HEK293 (cell line): ENCODE data around the gene FGD5.
A peak's percentile ranks its signal among the peaks of the same experiment; 100 is the strongest.

ENCODE experiments used
- CTCF ChIA-PET: fragments of 350-600 bp; formaldehyde crosslinking; extraction: SDS; loops from one replicate; lab custom pipeline; 2021; ENCODE audit warnings: antibody characterized with exemption; lab: Yijun Ruan, JAX
- POLR2A ChIA-PET: fragments of 300-600 bp; formaldehyde crosslinking; extraction: SDS; loops from one replicate; lab custom pipeline; 2020; ENCODE audit warnings: antibody characterized with exemption, inconsistent platforms; lab: Yijun Ruan, JAX
- H3K27ac ChIP-seq: fragments of 200-500 bp; sonication (Bioruptor generic); 2 replicates; pipeline ENCODE4 v1.5.1; 2014; ENCODE audit warnings: low read depth, low read length, control low read depth, inconsistent platforms; ENCODE audit errors: extremely low read depth
- H3K36me3 ChIP-seq, 2 experiments: fragments of 200-500 bp in 1 of 2; sonication (Bioruptor generic) in 1 of 2; 1 replicate in 1 of 2; 2 replicates in 1 of 2; pipeline ENCODE4 v1.5.1; 2014 to 2017; ENCODE audit warnings: inconsistent platforms in 2 of 2, low read length in 2 of 2; ENCODE audit not compliant: control insufficient read depth in 2 of 2, insufficient read depth in 1 of 2
- H3K4me1 ChIP-seq: fragments of 200-500 bp; sonication (Bioruptor generic); 2 replicates; pipeline ENCODE4 v1.5.1; 2014; ENCODE audit warnings: mild to moderate bottlenecking, low read length, inconsistent platforms; ENCODE audit not compliant: control insufficient read depth, insufficient read depth
- H3K4me3 ChIP-seq: 2 replicates; pipeline ENCODE4 v1.5.1; 2011; ENCODE audit warnings: low read depth, mild to moderate bottlenecking, control low read depth, low read length, moderate library complexity
- H3K9me3 ChIP-seq: fragments of 200-500 bp; sonication (Bioruptor generic); 2 replicates; pipeline ENCODE4 v1.5.1; 2014; ENCODE audit warnings: low read depth, low read length, inconsistent platforms; ENCODE audit not compliant: control insufficient read depth, insufficient read depth
- HOXA7 ChIP-seq: sonication (generic); formaldehyde crosslinking; IDR thresholded peaks from 2 replicates; pipeline ENCODE4 v1.8.1; 2022; ENCODE audit warnings: missing genetic modification reagents, borderline replicate concordance
- OSR2 ChIP-seq: fragments of 450-650 bp; formaldehyde crosslinking; IDR thresholded peaks from 2 replicates; pipeline ENCODE4 v1.5.1; 2016; ENCODE audit warnings: missing biosample characterization, missing genetic modification characterization
- PRDM1 ChIP-seq: fragments of 450-650 bp; formaldehyde crosslinking; IDR thresholded peaks from 2 replicates; pipeline ENCODE4; 2016; ENCODE audit warnings: missing biosample characterization, missing genetic modification characterization
- SCRT2 ChIP-seq: fragments of 450-650 bp; formaldehyde crosslinking; IDR thresholded peaks from 2 replicates; pipeline ENCODE4 v1.5.1; 2016; ENCODE audit warnings: missing biosample characterization, missing genetic modification characterization
- TRIM28 ChIP-seq: IDR thresholded peaks from 2 replicates; pipeline ENCODE4 v1.6.1; 2011; ENCODE audit warnings: low read length, control low read depth, borderline replicate concordance
- ZBTB21 ChIP-seq: fragments of 450-650 bp; formaldehyde crosslinking; IDR thresholded peaks from 2 replicates; pipeline ENCODE4 v1.5.1; 2017; ENCODE audit warnings: missing biosample characterization, missing genetic modification characterization
- ZBTB48 ChIP-seq: fragments of 450-650 bp; formaldehyde crosslinking; IDR thresholded peaks from 2 replicates; pipeline ENCODE4 v1.5.1; 2016; ENCODE audit warnings: missing biosample characterization, missing genetic modification characterization
- ZNF221 ChIP-seq: fragments of 450-650 bp; formaldehyde crosslinking; IDR thresholded peaks from 2 replicates; pipeline ENCODE4 v1.5.1; 2017; ENCODE audit warnings: missing biosample characterization, missing genetic modification characterization, borderline replicate concordance
- ZNF366 ChIP-seq: fragments of 450-650 bp; formaldehyde crosslinking; conservative IDR thresholded peaks from 2 replicates; pipeline ENCODE4 v1.5.1; 2016; ENCODE audit warnings: missing biosample characterization, missing genetic modification characterization
- ZNF529 ChIP-seq: fragments of 450-650 bp; formaldehyde crosslinking; IDR thresholded peaks from 2 replicates; pipeline ENCODE4 v1.5.1; 2017; ENCODE audit warnings: missing genetic modification characterization, missing biosample characterization; ENCODE audit not compliant: insufficient replicate concordance
- ZNF610 ChIP-seq: fragments of 450-650 bp; formaldehyde crosslinking; IDR thresholded peaks from 2 replicates; pipeline ENCODE4 v1.5.1; 2016; ENCODE audit warnings: missing biosample characterization, missing genetic modification characterization, borderline replicate concordance
- ZNF623 ChIP-seq: fragments of 450-650 bp; formaldehyde crosslinking; IDR thresholded peaks from 2 replicates; pipeline ENCODE4 v1.5.1; 2016; ENCODE audit warnings: missing biosample characterization, missing genetic modification characterization
- ZNF658 ChIP-seq: fragments of 450-650 bp; formaldehyde crosslinking; IDR thresholded peaks from 2 replicates; pipeline ENCODE4; 2016; ENCODE audit warnings: missing biosample characterization, missing genetic modification characterization
- ZNF747 ChIP-seq: fragments of 450-650 bp; formaldehyde crosslinking; IDR thresholded peaks from 2 replicates; pipeline ENCODE4 v1.5.1; 2016; ENCODE audit warnings: missing biosample characterization, missing genetic modification characterization
- ZNF837 ChIP-seq: fragments of 450-650 bp; formaldehyde crosslinking; IDR thresholded peaks from 2 replicates; pipeline ENCODE4 v1.5.1; 2016; ENCODE audit warnings: missing biosample characterization, missing genetic modification characterization
- TF ChIP-seq, protein P1 (sequence below): fragments of 450-650 bp; formaldehyde crosslinking; IDR thresholded peaks from 2 replicates; pipeline ENCODE4 v1.5.1; 2017; ENCODE audit warnings: missing biosample characterization, missing genetic modification characterization
- TF ChIP-seq, protein P2 (sequence below): fragments of 450-650 bp; IDR thresholded peaks from 2 replicates; pipeline ENCODE4 v1.5.1; 2018; ENCODE audit warnings: missing biosample characterization, mild to moderate bottlenecking, missing genetic modification characterization

Gene FGD5

DNA sequence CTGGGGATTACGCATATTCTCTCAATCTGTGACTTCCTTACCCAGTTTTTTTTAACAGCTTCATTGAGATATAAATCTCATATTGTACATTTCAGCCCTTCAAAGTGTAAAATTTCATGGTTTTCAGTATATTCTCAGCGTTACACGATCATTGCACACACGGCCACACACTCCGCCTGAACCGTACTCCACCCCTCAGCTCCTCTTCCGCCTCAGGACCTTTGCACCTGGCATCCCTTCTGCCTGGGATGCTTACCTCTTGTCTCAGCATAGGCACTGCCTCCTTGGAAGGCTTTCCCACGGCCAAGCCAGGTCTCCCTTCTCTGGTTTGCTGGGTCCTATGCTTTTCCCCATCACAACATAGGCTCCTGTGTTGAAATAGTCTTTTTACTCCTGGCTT lies 71.2 kb downstream of the FGD5 start:
- Histone ChIP-seq H3K36me3 (no peaks in the 10 kb centered on the region), H3K27ac (no peak overlapping the region)
- no peak for TF ChIP-seq ZBTB48
- TF ChIP-seq OSR2 (tag by site-specific recombination) = no peak
- peak; percentile 70 for TF ChIP-seq ZNF623
- TF ChIP-seq, all 188 proteins: peak for 1
- POLR2A ChIA-PET = no interaction called here
- no peaks in the 10 kb centered on the region for H3K9me3 ChIP-seq
- no peaks in the 10 kb centered on the region for H3K4me1 ChIP-seq
- H3K4me3 ChIP-seq = no peak overlapping the region
- CTCF ChIA-PET = interaction anchor here (0.6 kb wide), 1 partner anchor 9 kb away, joined by 4 read pairs; no protein-coding TSS in a partner anchor

DNA sequence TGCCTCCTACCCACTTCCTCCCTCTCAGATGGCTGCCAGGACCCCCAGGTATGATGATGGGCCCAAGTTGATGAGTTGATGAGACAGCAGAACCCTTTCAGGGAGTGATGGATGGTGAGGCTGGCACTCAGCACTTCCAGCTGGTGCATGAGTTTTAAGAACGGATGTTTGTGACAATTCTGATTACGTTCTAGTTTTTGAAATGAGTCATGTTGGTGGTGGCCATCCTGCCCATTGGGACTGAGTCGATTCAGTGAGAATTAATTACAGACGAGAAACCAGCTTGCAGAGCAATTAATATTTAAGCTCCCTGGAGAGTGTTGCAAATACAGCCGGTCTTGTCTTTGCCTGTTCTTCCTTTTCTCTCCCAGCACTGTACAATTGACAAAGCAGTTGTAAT lies 71.7 kb downstream of the FGD5 start:
- TF ChIP-seq ZNF658 (tag by site-specific recombination) (no peak), ZNF837 (tag by site-specific recombination) (no peak), TRIM28 (no peak), ZNF610 (no peak), SCRT2 (no peak), ZNF747 (no peak), HOXA7 (CRISPR knock-in tag) (no peak), ZNF529 (tag by site-specific recombination) (no peak)
- TF ChIP-seq, protein P1, sequence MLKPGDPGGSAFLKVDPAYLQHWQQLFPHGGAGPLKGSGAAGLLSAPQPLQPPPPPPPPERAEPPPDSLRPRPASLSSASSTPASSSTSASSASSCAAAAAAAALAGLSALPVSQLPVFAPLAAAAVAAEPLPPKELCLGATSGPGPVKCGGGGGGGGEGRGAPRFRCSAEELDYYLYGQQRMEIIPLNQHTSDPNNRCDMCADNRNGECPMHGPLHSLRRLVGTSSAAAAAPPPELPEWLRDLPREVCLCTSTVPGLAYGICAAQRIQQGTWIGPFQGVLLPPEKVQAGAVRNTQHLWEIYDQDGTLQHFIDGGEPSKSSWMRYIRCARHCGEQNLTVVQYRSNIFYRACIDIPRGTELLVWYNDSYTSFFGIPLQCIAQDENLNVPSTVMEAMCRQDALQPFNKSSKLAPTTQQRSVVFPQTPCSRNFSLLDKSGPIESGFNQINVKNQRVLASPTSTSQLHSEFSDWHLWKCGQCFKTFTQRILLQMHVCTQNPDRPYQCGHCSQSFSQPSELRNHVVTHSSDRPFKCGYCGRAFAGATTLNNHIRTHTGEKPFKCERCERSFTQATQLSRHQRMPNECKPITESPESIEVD (tag by site-specific recombination) = no peak
- TF ChIP-seq, protein P2, sequence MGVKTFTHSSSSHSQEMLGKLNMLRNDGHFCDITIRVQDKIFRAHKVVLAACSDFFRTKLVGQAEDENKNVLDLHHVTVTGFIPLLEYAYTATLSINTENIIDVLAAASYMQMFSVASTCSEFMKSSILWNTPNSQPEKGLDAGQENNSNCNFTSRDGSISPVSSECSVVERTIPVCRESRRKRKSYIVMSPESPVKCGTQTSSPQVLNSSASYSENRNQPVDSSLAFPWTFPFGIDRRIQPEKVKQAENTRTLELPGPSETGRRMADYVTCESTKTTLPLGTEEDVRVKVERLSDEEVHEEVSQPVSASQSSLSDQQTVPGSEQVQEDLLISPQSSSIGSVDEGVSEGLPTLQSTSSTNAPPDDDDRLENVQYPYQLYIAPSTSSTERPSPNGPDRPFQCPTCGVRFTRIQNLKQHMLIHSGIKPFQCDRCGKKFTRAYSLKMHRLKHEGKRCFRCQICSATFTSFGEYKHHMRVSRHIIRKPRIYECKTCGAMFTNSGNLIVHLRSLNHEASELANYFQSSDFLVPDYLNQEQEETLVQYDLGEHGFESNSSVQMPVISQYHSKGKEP (tag by site-specific recombination) = no peak
- ChIA-PET POLR2A (no interaction called here), CTCF (no interaction called here)
- H3K4me1 ChIP-seq = no peaks in the 10 kb centered on the region
- H3K9me3 ChIP-seq = no peaks in the 10 kb centered on the region
- H3K27ac ChIP-seq = no peak overlapping the region
- H3K36me3 ChIP-seq = no peaks in the 10 kb centered on the region
- H3K4me3 ChIP-seq = no peak overlapping the region

DNA sequence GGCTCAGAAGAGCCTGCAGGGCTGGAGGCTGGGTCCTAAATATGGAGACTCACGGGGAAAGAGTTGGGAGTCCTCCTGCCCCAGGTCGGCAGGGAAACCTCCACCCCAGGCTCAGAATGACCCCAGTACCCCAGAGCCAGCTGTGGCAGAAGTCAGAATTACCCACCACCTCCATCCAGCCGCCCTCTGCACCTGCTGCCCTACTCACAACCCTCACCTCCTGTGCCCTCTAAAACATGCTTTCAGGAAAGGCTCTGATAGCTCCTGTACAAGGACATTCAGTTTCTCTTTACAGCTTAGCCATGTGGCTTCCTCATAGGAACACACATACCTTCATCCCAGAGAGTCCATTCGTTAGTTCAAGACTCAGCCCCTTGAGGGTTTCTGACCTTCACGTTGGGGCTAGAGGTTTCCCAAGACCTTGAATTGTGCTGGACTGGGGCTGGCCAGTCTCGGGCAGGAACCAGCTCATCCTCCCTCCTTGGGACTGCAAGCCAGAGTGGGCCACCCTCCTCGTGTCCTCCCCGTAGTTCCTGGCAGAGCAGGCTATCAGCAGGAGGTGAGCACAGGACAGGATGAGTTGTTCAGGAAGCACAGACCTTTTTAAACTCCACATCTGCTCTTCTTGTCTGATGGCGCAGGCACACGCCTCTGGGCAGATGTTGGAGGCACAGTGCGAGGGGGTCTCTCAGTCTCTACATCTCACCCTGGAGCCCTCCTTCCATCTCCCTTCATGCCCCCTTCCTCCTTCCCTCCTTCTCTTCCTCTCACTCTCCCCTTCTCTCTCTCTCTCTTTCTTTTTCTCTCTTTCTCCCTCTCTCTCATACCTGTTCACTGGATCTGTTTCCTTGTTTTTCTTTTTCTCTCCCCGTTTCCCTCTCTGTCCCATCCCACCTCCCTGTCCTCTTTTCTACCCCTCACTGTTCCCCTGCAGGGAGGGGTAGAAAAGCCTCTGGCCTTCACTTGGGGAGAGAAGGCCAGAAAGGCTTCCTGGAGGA lies 72.7 kb downstream of the FGD5 start:
- ChIA-PET POLR2A (no interaction called here), CTCF (no interaction called here)
- peak; percentile 74 for TF ChIP-seq PRDM1 (tag by site-specific recombination)
- TF ChIP-seq ZBTB21 = no peak
- no peak for TF ChIP-seq ZNF221 (tag by site-specific recombination)
- TF ChIP-seq ZNF366 (tag by site-specific recombination) = peak; percentile 55
- Histone ChIP-seq H3K27ac (no peak overlapping the region), H3K4me1 (no peaks in the 10 kb centered on the region), H3K9me3 (no peaks in the 10 kb centered on the region), H3K4me3 (no peak overlapping the region), H3K36me3 (no peaks in the 10 kb centered on the region)
